Neuronal stem cell (in vitro differentiated cells): ENCODE results near the gene YOD1.

ENCODE experiments used
- DNase-seq: peaks from one replicate; pipeline ENCODE4 v3.0.0-alpha.2; 2013; ENCODE audit warnings: low spot score
- H2AFZ ChIP-seq: one replicate; pipeline ENCODE4 v1.6.1; 2013; ENCODE audit warnings: mild to moderate bottlenecking, low read length, inconsistent platforms
- H2AK5ac ChIP-seq: 2 replicates; pipeline ENCODE4 v1.6.1; 2013; ENCODE audit warnings: low read depth, mild to moderate bottlenecking, inconsistent platforms, low read length, moderate library complexity, mixed read lengths
- H2BK120ac ChIP-seq: 2 replicates; pipeline ENCODE4 v1.6.1; 2013; ENCODE audit warnings: low read depth, mild to moderate bottlenecking, inconsistent platforms, low read length, moderate library complexity, mixed read lengths
- H2BK12ac ChIP-seq: one replicate; pipeline ENCODE4 v1.6.1; 2013; ENCODE audit warnings: low read length, inconsistent platforms
- H2BK15ac ChIP-seq: 2 replicates; pipeline ENCODE4 v1.6.1; 2013; ENCODE audit warnings: mild to moderate bottlenecking, low read length, inconsistent platforms, mixed read lengths
- H2BK5ac ChIP-seq: one replicate; pipeline ENCODE4 v1.6.1; 2013; ENCODE audit warnings: inconsistent platforms, mild to moderate bottlenecking, low read length, moderate library complexity
- H3K14ac ChIP-seq: one replicate; pipeline ENCODE4 v1.6.1; 2013; ENCODE audit warnings: low read length, inconsistent platforms
- H3K18ac ChIP-seq: 2 replicates; pipeline ENCODE4 v1.6.1; 2013; ENCODE audit warnings: low read length, inconsistent platforms
- H3K23ac ChIP-seq: 2 replicates; pipeline ENCODE4 v1.6.1; 2013; ENCODE audit warnings: low read depth, mild to moderate bottlenecking, mixed read lengths, low read length, inconsistent platforms; ENCODE audit not compliant: poor library complexity
- H3K27ac ChIP-seq: replicated peaks from 3 replicates; pipeline ENCODE4 v1.5.1; 2013; ENCODE audit warnings: low read length, inconsistent platforms
- H3K27me3 ChIP-seq, 3 experiments: 2 replicates each; pipeline ENCODE4 v1.6.1; 2013; ENCODE audit warnings: low read length in 3 of 3, mild to moderate bottlenecking in 2 of 3, inconsistent platforms in 1 of 3, low read depth in 1 of 3, mixed read lengths in 1 of 3, moderate library complexity in 1 of 3; ENCODE audit not compliant: control insufficient read depth in 3 of 3, insufficient read depth in 3 of 3
- H3K36me3 ChIP-seq, 2 donors: replicated peaks in 1 of 2; 2 replicates each; pipeline ENCODE4 v1.6.1; 2013; ENCODE audit warnings: low read length in 2 of 2; ENCODE audit not compliant: control insufficient read depth in 2 of 2, insufficient read depth in 2 of 2
- H3K4ac ChIP-seq: 2 replicates; pipeline ENCODE4 v1.6.1; 2013; ENCODE audit warnings: inconsistent platforms, mild to moderate bottlenecking, low read length, moderate library complexity
- H3K4me1 ChIP-seq, 2 donors: 1 replicate in 1 of 2; 2 replicates in 1 of 2; pipeline ENCODE4 v1.6.1; 2013; ENCODE audit warnings: low read length in 2 of 2, low read depth in 1 of 2; ENCODE audit not compliant: control insufficient read depth in 2 of 2, insufficient read depth in 1 of 2
- H3K4me2 ChIP-seq: one replicate; pipeline ENCODE4 v1.6.1; 2013; ENCODE audit warnings: mild to moderate bottlenecking, low read length, inconsistent platforms; ENCODE audit not compliant: insufficient read depth, poor library complexity, severe bottlenecking
- H3K4me3 ChIP-seq, 2 donors: 2 replicates each; pipeline ENCODE4 v1.5.1; 2013; ENCODE audit warnings: low read length in 2 of 2, mild to moderate bottlenecking in 2 of 2, inconsistent platforms in 1 of 2, moderate library complexity in 1 of 2
- H3K79me1 ChIP-seq: one replicate; pipeline ENCODE4 v1.6.1; 2013; ENCODE audit warnings: low read depth, mild to moderate bottlenecking, inconsistent platforms, low read length, moderate library complexity
- H3K9ac ChIP-seq: one replicate; pipeline ENCODE4 v1.6.1; 2013; ENCODE audit warnings: mild to moderate bottlenecking, low read depth, low read length, inconsistent platforms; ENCODE audit not compliant: poor library complexity
- H3K9me3 ChIP-seq, 2 donors: replicated peaks in 1 of 2; 2 replicates each; pipeline versions ENCODE3 to v1.6.1; 2013; ENCODE audit warnings: low read length in 2 of 2, mild to moderate bottlenecking in 2 of 2, inconsistent platforms in 1 of 2, low read depth in 1 of 2, mixed read lengths in 1 of 2, moderate library complexity in 1 of 2; ENCODE audit not compliant: control insufficient read depth in 2 of 2, insufficient read depth in 1 of 2
- H4K8ac ChIP-seq: one replicate; pipeline ENCODE4 v1.6.1; 2013; ENCODE audit warnings: low read depth, mild to moderate bottlenecking, inconsistent platforms, low read length, moderate library complexity
- H4K91ac ChIP-seq: one replicate; pipeline ENCODE4 v1.6.1; 2013; ENCODE audit warnings: low read length, low read depth, mild to moderate bottlenecking, inconsistent platforms; ENCODE audit not compliant: poor library complexity
- WGBS, 2 donors: extraction: QIAGEN DNeasy Blood & Tissue Kit; methylation state at CpG; one replicate each; pipeline ENCODE4 v1.1.7; 2013; ENCODE audit warnings: missing lambda C conversion rate in 2 of 2, mixed read lengths in 1 of 2; ENCODE audit not compliant: insufficient read length in 2 of 2, insufficient replicate concordance in 1 of 2; ENCODE audit errors: extremely low coverage in 2 of 2; 5-methylcytosine and 5-hydroxymethylcytosine counted together

Gene YOD1

GRCh38 chr1:207076181-207076955, 25.4 kb upstream of the YOD1 start:
- no peak overlapping the region for H3K27ac ChIP-seq
- no peak overlapping the region for H3K4me2 ChIP-seq
- no peak overlapping the region for H2BK5ac ChIP-seq
- H3K36me3 ChIP-seq = peaks cover 0 to 2% of the 10 kb centered on the region in 2 donors
- no peak overlapping the region for H3K4ac ChIP-seq
- no peak for DNase-seq
- no peak overlapping the region for H3K18ac ChIP-seq
- H3K4me1 ChIP-seq = no peaks in the 10 kb centered on the region
- H3K27me3 ChIP-seq = no peaks in the 10 kb centered on the region
- H3K79me1 ChIP-seq = no peaks in the 10 kb centered on the region
- H3K23ac ChIP-seq = no peak overlapping the region
- no peak overlapping the region for H4K91ac ChIP-seq
- no peak overlapping the region for H2AK5ac ChIP-seq
- H2BK12ac ChIP-seq = no peak overlapping the region
- H4K8ac ChIP-seq = no peak overlapping the region
- H3K9me3 ChIP-seq = no peaks in the 10 kb centered on the region
- no peak overlapping the region for H3K9ac ChIP-seq
- no peak overlapping the region for H2BK120ac ChIP-seq
- H3K4me3 ChIP-seq = no peak overlapping the region
- no CpG with 5 or more reads among the region's 5 CpGs for WGBS, 2 donors
- H2BK15ac ChIP-seq = no peak overlapping the region
- no peak overlapping the region for H3K14ac ChIP-seq
- H2AFZ ChIP-seq = no peak overlapping the region

- Histone ChIP-seq H3K18ac (no peak overlapping the region), H4K91ac (no peak overlapping the region), H2AK5ac (no peak overlapping the region), H2BK15ac (no peak overlapping the region), H3K9ac (no peak overlapping the region), H3K4me1 (no peaks in the 10 kb centered on the region), H3K27ac (no peak overlapping the region), H2AFZ (no peak overlapping the region), H3K79me1 (no peaks in the 10 kb centered on the region), H2BK120ac (no peak overlapping the region), H2BK12ac (no peak overlapping the region), H3K23ac (no peak overlapping the region), H2BK5ac (no peak overlapping the region), H3K9me3 (no peaks in the 10 kb centered on the region), H3K4me2 (no peak overlapping the region), H3K14ac (no peak overlapping the region), H3K27me3 (no peaks in the 10 kb centered on the region), H3K4me3 (no peak overlapping the region), H4K8ac (no peak overlapping the region), H3K36me3 (peaks cover 0 to 3% of the 10 kb centered on the region in 2 donors), H3K4ac (no peak overlapping the region)
- WGBS, 2 donors = no CpG with 5 or more reads among the region's 4 CpGs
- no peak for DNase-seq
These were observed 23.2 kb upstream of the YOD1 start for GRCh38 chr1:207073906-207074820.

GRCh38 chr1:207072233-207072632, 21.2 kb upstream of the YOD1 start:
- no peak overlapping the region for H3K4me3 ChIP-seq
- H2BK5ac ChIP-seq = no peak overlapping the region
- no peak overlapping the region for H2AFZ ChIP-seq
- no CpG with 5 or more reads among the region's 8 CpGs for WGBS, 2 donors
- H3K79me1 ChIP-seq = no peaks in the 10 kb centered on the region
- no peak overlapping the region for H3K4me2 ChIP-seq
- H4K8ac ChIP-seq = no peak overlapping the region
- no peak for DNase-seq
- H3K18ac ChIP-seq = no peak overlapping the region
- H3K9ac ChIP-seq = no peak overlapping the region
- no peak overlapping the region for H2AK5ac ChIP-seq
- no peaks in the 10 kb centered on the region for H3K9me3 ChIP-seq
- H3K4ac ChIP-seq = no peak overlapping the region
- H3K14ac ChIP-seq = no peak overlapping the region
- no peak overlapping the region for H2BK15ac ChIP-seq
- peaks cover 0 to 6% of the 10 kb centered on the region in 2 donors for H3K36me3 ChIP-seq
- no peak overlapping the region for H2BK12ac ChIP-seq
- H3K27me3 ChIP-seq = no peaks in the 10 kb centered on the region
- H3K23ac ChIP-seq = no peak overlapping the region
- H4K91ac ChIP-seq = no peak overlapping the region
- H3K27ac ChIP-seq = no peak overlapping the region
- H2BK120ac ChIP-seq = no peak overlapping the region
- no peaks in the 10 kb centered on the region for H3K4me1 ChIP-seq

- Histone ChIP-seq H2AK5ac (no peak overlapping the region), H3K4me2 (no peak overlapping the region), H3K4me3 (no peak overlapping the region), H3K18ac (no peak overlapping the region), H4K91ac (no peak overlapping the region), H2BK5ac (no peak overlapping the region), H4K8ac (no peak overlapping the region), H2AFZ (no peak overlapping the region), H3K14ac (no peak overlapping the region), H3K36me3 (peaks cover 0 to 6% of the 10 kb centered on the region in 2 donors), H3K4ac (no peak overlapping the region), H3K23ac (no peak overlapping the region), H2BK120ac (no peak overlapping the region), H3K4me1 (no peaks in the 10 kb centered on the region), H2BK15ac (no peak overlapping the region), H3K79me1 (no peaks in the 10 kb centered on the region), H3K9ac (no peak overlapping the region), H3K9me3 (no peaks in the 10 kb centered on the region), H3K27ac (no peak overlapping the region), H3K27me3 (no peaks in the 10 kb centered on the region), H2BK12ac (no peak overlapping the region)
- no peak for DNase-seq
- no CpG with 5 or more reads among the region's 6 CpGs for WGBS, 2 donors
These were observed 20.4 kb upstream of the YOD1 start for GRCh38 chr1:207071426-207071825.
